Smooth muscle cell (in vitro differentiated cells): Measurements from ENCODE around the gene ANGPT4. TPM values are rescaled to one million over a fixed set of nuclear protein-coding genes. Genes with fewer than 3 reads are reported as not detected.

Experiments used
- DNase-seq: peaks from one replicate; lab custom pipeline; 2025; ENCODE audit not compliant: unreplicated experiment; lab: John Stamatoyannopoulos, UW
- H2AFZ ChIP-seq: fragments of 200-600 bp; sonication (generic); 2 replicates; pipeline ENCODE4 v1.6.0; 2016; ENCODE audit warnings: antibody characterized with exemption, low read depth, mild to moderate bottlenecking
- H3F3A ChIP-seq: fragments of 200-600 bp; sonication (generic); 2 replicates; pipeline ENCODE4 v1.6.0; 2017; ENCODE audit warnings: antibody characterized with exemption, low read depth
- H3K27ac ChIP-seq: fragments of 200-600 bp; sonication (generic); 2 replicates; pipeline ENCODE4 v1.5.1; 2016; ENCODE audit warnings: low read depth, mild to moderate bottlenecking
- H3K27me3 ChIP-seq: fragments of 200-600 bp; sonication (generic); 2 replicates; pipeline ENCODE4 v1.6.1; 2016; ENCODE audit warnings: low read depth, mild to moderate bottlenecking
- H3K36me3 ChIP-seq: fragments of 200-600 bp; sonication (generic); 2 replicates; pipeline ENCODE4 v1.5.1; 2016; ENCODE audit warnings: low read depth
- H3K4me1 ChIP-seq: fragments of 200-600 bp; sonication (generic); 2 replicates; pipeline ENCODE4 v1.5.1; 2016; ENCODE audit warnings: low read depth
- H3K4me2 ChIP-seq: fragments of 200-600 bp; sonication (generic); 2 replicates; pipeline ENCODE4 v1.6.0; 2016; ENCODE audit warnings: mild to moderate bottlenecking
- H3K4me3 ChIP-seq: fragments of 200-600 bp; sonication (generic); 2 replicates; pipeline ENCODE4 v1.5.1; 2016; ENCODE audit warnings: mild to moderate bottlenecking
- H3K79me2 ChIP-seq: fragments of 200-600 bp; sonication (generic); 2 replicates; pipeline ENCODE4 v1.6.0; 2016; ENCODE audit warnings: low read depth, mild to moderate bottlenecking
- H3K9ac ChIP-seq: fragments of 200-600 bp; sonication (generic); 2 replicates; pipeline ENCODE4 v1.6.0; 2016; ENCODE audit warnings: low read depth
- H3K9me3 ChIP-seq: fragments of 200-600 bp; sonication (generic); replicated peaks from 2 replicates; pipeline ENCODE4 v1.5.1; 2016; ENCODE audit warnings: low read depth
- H4K20me1 ChIP-seq: fragments of 200-600 bp; sonication (generic); 2 replicates; pipeline ENCODE4 v1.6.0; 2016; ENCODE audit warnings: low read depth
- CTCF ChIP-seq: fragments of 200-600 bp; sonication (generic); IDR thresholded peaks from 2 replicates; pipeline ENCODE4 v1.5.1; 2017; ENCODE audit warnings: borderline replicate concordance, mild to moderate bottlenecking, antibody characterized with exemption; ENCODE audit not compliant: insufficient read depth, poor library complexity, severe bottlenecking
- WGBS: methylation state at CpG from one replicate; pipeline ENCODE4 v1.1.7; 2016; ENCODE audit warnings: low lambda C conversion rate; 5-methylcytosine and 5-hydroxymethylcytosine counted together
- polyA plus RNA-seq: library from polyadenylated mRNA; unstranded; fragments of >200 nt; fragmentation: Nextera tagmentation; extraction: Ambion mirVana; gene quantifications from 2 replicates; pipeline ENCODE4 v1.2.1, GENCODE V29; 2016
- total RNA-seq: library from RNA; depleted of rRNA; stranded (reverse); fragments of >200 nt; gene quantifications from 2 replicates; pipeline ENCODE4 v1.2.3, GENCODE V29; 2014

ANGPT4 gene
- total and polyA plus RNA-seq, 2 experiments from 2014 or later, result 0.39 TPM; not detected in 1

DNA sequence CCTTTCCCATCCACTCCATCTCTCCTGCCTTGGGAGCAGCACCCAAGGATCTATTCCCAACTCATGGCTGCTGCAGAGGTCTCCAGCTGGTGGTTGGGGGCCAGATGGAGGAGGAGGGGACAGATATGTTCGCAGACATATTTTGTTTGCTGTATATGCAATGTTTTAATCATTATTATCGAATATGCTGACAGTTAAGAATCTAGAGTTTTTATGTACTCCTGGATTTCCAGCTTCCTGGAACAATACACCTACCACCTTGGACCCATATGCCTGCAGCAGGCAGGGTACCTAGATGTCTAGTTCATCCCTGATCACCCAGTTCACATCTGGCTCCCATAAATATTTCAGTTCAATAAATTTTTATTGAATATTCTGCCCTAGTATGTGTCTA is 73.6 kb downstream of the ANGPT4 start:
- Histone ChIP-seq H3K79me2 (no peaks in the 10 kb centered on the region), H2AFZ (no peak overlapping the region), H3K36me3 (no peaks in the 10 kb centered on the region), H3K9ac (no peak overlapping the region), H3K27ac (no peak overlapping the region), H3K4me3 (peak overlapping the region; percentile 58), H3K9me3 (no peaks in the 10 kb centered on the region), H3K27me3 (peaks cover 35% of the 10 kb centered on the region), H3K4me1 (no peaks in the 10 kb centered on the region), H3K4me2 (peak overlapping the region; percentile 89), H4K20me1 (peaks cover 39% of the 10 kb centered on the region), H3F3A (no peaks in the 10 kb centered on the region)
- no peak for TF ChIP-seq CTCF
- WGBS, result 70% methylated on average over 2 of the region's 2 CpGs
- DNase-seq, result no peak

- no peak for TF ChIP-seq CTCF
- WGBS, result 4% methylated on average over 43 of the region's 62 CpGs
- Histone ChIP-seq H3K9ac (no peak overlapping the region), H3K27me3 (peaks cover 35% of the 10 kb centered on the region), H3K4me2 (peak overlapping the region; percentile 89), H3K9me3 (no peaks in the 10 kb centered on the region), H4K20me1 (peaks cover 32% of the 10 kb centered on the region), H2AFZ (no peak overlapping the region), H3K4me1 (no peaks in the 10 kb centered on the region), H3K27ac (no peak overlapping the region), H3K79me2 (no peaks in the 10 kb centered on the region), H3K36me3 (no peaks in the 10 kb centered on the region), H3K4me3 (peak overlapping the region; percentile 58), H3F3A (no peaks in the 10 kb centered on the region)
- no peak for DNase-seq
Observed at GRCh38 chr20:841568-842546, 74.3 kb downstream of the ANGPT4 start.

- no peak overlapping the region for H2AFZ ChIP-seq
- no peak overlapping the region for H3K27ac ChIP-seq
- H3K4me1 ChIP-seq, result no peaks in the 10 kb centered on the region
- TF ChIP-seq CTCF, result no peak
- DNase-seq, result no peak
- peaks cover 35% of the 10 kb centered on the region for H3K27me3 ChIP-seq
- H3K9ac ChIP-seq, result no peak overlapping the region
- 14% methylated on average over 51 of the region's 59 CpGs for WGBS
- peak overlapping the region; percentile 58 for H3K4me3 ChIP-seq
- H3K36me3 ChIP-seq, result no peaks in the 10 kb centered on the region
- H3K4me2 ChIP-seq, result peak overlapping the region; percentile 89
- no peaks in the 10 kb centered on the region for H3F3A ChIP-seq
- H3K9me3 ChIP-seq, result no peaks in the 10 kb centered on the region
- no peaks in the 10 kb centered on the region for H3K79me2 ChIP-seq
- peaks cover 24% of the 10 kb centered on the region for H4K20me1 ChIP-seq
Observed at GRCh38 chr20:840858-841567, 75.1 kb downstream of the ANGPT4 start.
